GM23338 (cell line): Measurements from ENCODE around the gene KRTAP5-1. TPM values are rescaled to one million over a fixed set of nuclear protein-coding genes. Genes with fewer than 3 reads are reported as not detected.
A peak's percentile ranks its signal among the peaks of the same experiment; 100 is the strongest.

Experiments
- ATAC-seq: fragments of 200-7000 bp; cut with Tn5 transposase; 3 replicates; pipeline ENCODE4 v1.9.1; 2020
- DNase-seq: peaks from one replicate; pipeline ENCODE4 v3.0.0-alpha.2; 2015; ENCODE audit warnings: low spot score
- H2AFZ ChIP-seq: fragments of 200-600 bp; sonication (generic); 2 replicates; pipeline ENCODE4 v1.8.0; 2016; ENCODE audit warnings: antibody characterized with exemption, mild to moderate bottlenecking, moderate library complexity
- H3F3A ChIP-seq: fragments of 200-600 bp; sonication (generic); replicated peaks from 2 replicates; pipeline ENCODE4 v1.8.0; 2017; ENCODE audit warnings: antibody characterized with exemption, mixed run types, low read depth
- H3K27ac ChIP-seq: fragments of 200-600 bp; sonication (generic); 2 replicates; pipeline ENCODE4 v1.6.1; 2016; ENCODE audit warnings: low read depth
- H3K27me3 ChIP-seq: fragments of 200-600 bp; sonication (generic); 2 replicates; pipeline ENCODE4 v1.8.0; 2016; ENCODE audit warnings: mild to moderate bottlenecking, mixed run types, moderate library complexity; ENCODE audit not compliant: insufficient read depth
- H3K36me3 ChIP-seq: fragments of 200-600 bp; sonication (generic); 2 replicates; pipeline ENCODE4 v1.8.0; 2016; ENCODE audit warnings: mild to moderate bottlenecking; ENCODE audit not compliant: insufficient read depth
- H3K4me1 ChIP-seq: fragments of 200-600 bp; sonication (generic); 2 replicates; pipeline ENCODE4 v1.8.0; 2016; ENCODE audit warnings: mild to moderate bottlenecking, moderate library complexity; ENCODE audit not compliant: insufficient read depth
- H3K4me2 ChIP-seq: fragments of 200-600 bp; sonication (generic); 2 replicates; pipeline ENCODE4 v1.7.1; 2017; ENCODE audit warnings: mixed run types
- H3K4me3 ChIP-seq: fragments of 200-600 bp; sonication (generic); 2 replicates; pipeline ENCODE4 v1.6.1; 2016; ENCODE audit warnings: mixed run types
- H3K79me2 ChIP-seq: fragments of 200-600 bp; sonication (generic); replicated peaks from 2 replicates; pipeline ENCODE4 v1.8.0; 2017; ENCODE audit warnings: mild to moderate bottlenecking; ENCODE audit not compliant: insufficient read depth
- H3K9me2 ChIP-seq: fragments of 200-600 bp; sonication (generic); 2 replicates; pipeline ENCODE4 v1.8.0; 2017; ENCODE audit not compliant: insufficient read depth
- H4K20me1 ChIP-seq: fragments of 200-600 bp; sonication (generic); replicated peaks from 2 replicates; pipeline ENCODE4 v1.8.0; 2017; ENCODE audit warnings: mild to moderate bottlenecking; ENCODE audit not compliant: insufficient read depth
- H3K27ac Mint-ChIP-seq: 2 replicates; pipeline ENCODE4 v1.8.0; 2020; ENCODE audit warnings: inconsistent platforms, mild to moderate bottlenecking, moderate library complexity, mixed read lengths
- H3K27me3 Mint-ChIP-seq: 3 replicates; pipeline ENCODE4 v1.8.0; 2022; ENCODE audit warnings: low read depth, mild to moderate bottlenecking, moderate library complexity, mixed read lengths, inconsistent platforms; ENCODE audit not compliant: insufficient read depth, poor library complexity
- H3K36me3 Mint-ChIP-seq: 3 replicates; pipeline ENCODE4 v1.8.0; 2021; ENCODE audit warnings: low read depth, mild to moderate bottlenecking, inconsistent platforms, moderate library complexity, mixed read lengths
- H3K4me1 Mint-ChIP-seq: 3 replicates; pipeline ENCODE4 v1.8.0; 2020; ENCODE audit warnings: mild to moderate bottlenecking, inconsistent platforms, mixed read lengths
- H3K4me3 Mint-ChIP-seq: 3 replicates; pipeline ENCODE4 v1.8.0; 2021; ENCODE audit warnings: moderate library complexity, mild to moderate bottlenecking, inconsistent platforms, mixed read lengths
- H3K9me3 Mint-ChIP-seq: 3 replicates; pipeline ENCODE4 v1.8.0; 2020; ENCODE audit warnings: moderate library complexity, mild to moderate bottlenecking, inconsistent platforms, mixed read lengths
- CTCF ChIP-seq, 2 experiments: fragments of 200-600 bp in 1 of 2; sonication (generic) in 1 of 2; conservative IDR thresholded peaks; 2 replicates each; pipeline versions ENCODE4 v1.5.1 to v1.6.1; 2016 to 2017; ENCODE audit warnings: antibody characterized with exemption in 2 of 2, low read depth in 2 of 2, mild to moderate bottlenecking in 2 of 2, moderate library complexity in 1 of 2
- ETS1 ChIP-seq: IDR thresholded peaks from 2 replicates; pipeline ENCODE4 v1.6.1; 2016; ENCODE audit warnings: antibody characterized with exemption
- ZNF462 ChIP-seq: fragments of 250-450 bp; sonication (Bioruptor Pico); IDR thresholded peaks from 2 replicates; pipeline ENCODE4 v1.5.0; 2020; ENCODE audit warnings: mild to moderate bottlenecking, moderate library complexity
- polyA plus RNA-seq: library from polyadenylated mRNA; unstranded; fragments of >200 nt; fragmentation: Nextera tagmentation; extraction: Ambion mirVana; gene quantifications from 2 replicates; pipeline ENCODE4 v1.2.1, GENCODE V29; 2016
- total RNA-seq: library from RNA; depleted of rRNA; stranded (reverse); fragments of >200 nt; shearing (Covaris generic); gene quantifications from 2 replicates; pipeline ENCODE4 v1.2.3, GENCODE V29; 2014

The KRTAP5-1 gene
- total and polyA plus RNA-seq, 2 experiments from 2014 or later, result not detected

- no peak for TF ChIP-seq ZNF462 (CRISPR knock-in tag)
Measured at GRCh38 chr11:1567721-1568100, 17.4 kb downstream of the KRTAP5-1 start (continued).

GRCh38 chr11:1567052-1567720, 17.9 kb downstream of the KRTAP5-1 start:
- ATAC-seq (no peak), DNase-seq (no peak)
- Histone ChIP-seq H3K9me2 (no peaks in the 10 kb centered on the region), H3F3A (peaks cover 5% of the 10 kb centered on the region; the same call in 1 of the 2 replicates), H4K20me1 (no peaks in the 10 kb centered on the region), H3K4me1 (peaks cover 27% of the 10 kb centered on the region), H3K27me3 (peaks cover 27% of the 10 kb centered on the region), H3K27ac (no peak overlapping the region), H3K79me2 (no peaks in the 10 kb centered on the region), H2AFZ (no peak overlapping the region), H3K4me3 (no peak overlapping the region), H3K36me3 (no peaks in the 10 kb centered on the region), H3K4me2 (no peak overlapping the region)
- Mint-ChIP-seq H3K4me3 (no peak overlapping the region), H3K27me3 (peaks cover 23% of the 10 kb centered on the region), H3K9me3 (no peaks in the 10 kb centered on the region), H3K4me1 (peaks cover 21% of the 10 kb centered on the region), H3K36me3 (no peaks in the 10 kb centered on the region), H3K27ac (no peak overlapping the region)
- TF ChIP-seq ETS1, result no peak
- 0 out of 4 replicates have a peak, but pooled peaks of 1 of the 2 experiments have one; percentile 11 for TF ChIP-seq CTCF (conservative IDR thresholded peaks at IDR 0.05; ENCODE audit: low read depth in 2 of 2)
